Esophagus muscularis mucosa (tissue), 4 donors: ENCODE measurements around the gene POFUT1.

Experiments used
- CTCF ChIP-seq, 3 experiments: fragments of 200-600 bp in 2 of 3; fragments of 450-650 bp in 1 of 3; sonication (generic) in 2 of 3; IDR thresholded peaks; one replicate each; pipeline ENCODE4 v1.5.1; 2017 to 2019; ENCODE audit warnings: antibody characterized with exemption in 3 of 3, mild to moderate bottlenecking in 2 of 3, moderate library complexity in 1 of 3
- EP300 ChIP-seq: sonication (generic); formaldehyde crosslinking; IDR thresholded peaks from one replicate; pipeline ENCODE4 v1.6.1; 2017; ENCODE audit warnings: antibody characterized with exemption
- POLR2A ChIP-seq: fragments of 450-650 bp; IDR thresholded peaks from one replicate; pipeline ENCODE4 v1.6.1; 2017; ENCODE audit warnings: antibody characterized with exemption, moderate library complexity, mild to moderate bottlenecking, low read depth
- POLR2AphosphoS5 ChIP-seq, 2 donors: sonication (generic); formaldehyde crosslinking; IDR thresholded peaks; one replicate each; pipeline ENCODE4 v1.6.1; 2017; ENCODE audit warnings: antibody characterized with exemption in 2 of 2

GRCh38 chr20:32191422-32191821 lies 16.3 kb upstream of the POFUT1 start:
- TF ChIP-seq CTCF (IDR thresholded peaks at IDR 0.05) (no peak), EP300 (no peak), POLR2A (no peak), POLR2AphosphoS5 (IDR thresholded peaks at IDR 0.05) (no peak)
